Measurements from ENCODE around the gene RTKN. TPM values are rescaled to one million over a fixed set of nuclear protein-coding genes. Genes with fewer than 3 reads are reported as not detected.
"Not testable (repeated sequence)": the region's sequence is repeated elsewhere in the genome, so short reads cannot be mapped to it uniquely, and the experiment has no call there.

The RTKN gene
- total RNA-seq, 1 experiment from 2014 or later: 27.0 TPM

- POLR2A ChIA-PET (ENCODE audit: low non-redundant PET): no interaction called here
Measured at GRCh38 chr2:74486141-74486540, 44.4 kb upstream of the RTKN start.

GRCh38 chr2:74483675-74484164 lies 42.0 kb upstream of the RTKN start:
- DNase-seq (ENCODE audit: low spot score); H3K27me3 ChIP-seq (replicated peaks; ENCODE audit: insufficient read depth, low read depth, low read length, poor library complexity); H3K9me3 ChIP-seq (ENCODE audit: low read depth, low read length, poor library complexity, severe bottlenecking); H3K27ac ChIP-seq (ENCODE audit: low read depth, low read length, poor library complexity, severe bottlenecking); BruUV-seq (replicated peaks); POLR2A ChIA-PET (ENCODE audit: low non-redundant PET): not testable (repeated sequence)
- Histone ChIP-seq H3K36me3 (ENCODE audit: insufficient read depth, low read length, poor library complexity, severe bottlenecking) (peaks cover 12% of the 10 kb centered on the region), H3K4me1 (ENCODE audit: insufficient read depth, low read length, poor library complexity, severe bottlenecking) (peaks cover 18% of the 10 kb centered on the region), H3K4me3 (ENCODE audit: low read depth, low read length, poor library complexity, severe bottlenecking) (peak overlapping the region; percentile 84)
- intact Hi-C loops (cut with micrococcal nuclease; ENCODE audit: unreplicated experiment): loop anchor here (1.0 to 2.0 kb wide), 4 partner anchors 28 to 104 kb away; partner anchors contain the start of genes AUP1, HTRA2 and INO80B
- CTCF ChIA-PET: interaction anchor here (0.5 to 1.2 kb wide), 3 partner anchors 24 to 38 kb away, joined by 3 to 5 read pairs (median 4); partner anchors contain the start of genes INO80B and PCGF1

More at GRCh38 chr2:74486141-74486540, 44.4 kb upstream of the RTKN start:
- Histone ChIP-seq H3K4me1 (ENCODE audit: insufficient read depth, low read length, poor library complexity, severe bottlenecking) (peaks cover 13% of the 10 kb centered on the region), H3K4me3 (ENCODE audit: low read depth, low read length, poor library complexity, severe bottlenecking) (no peak overlapping the region), H3K27me3 (replicated peaks; ENCODE audit: insufficient read depth, low read depth, low read length, poor library complexity) (no peaks in the 10 kb centered on the region), H3K27ac (ENCODE audit: low read depth, low read length, poor library complexity, severe bottlenecking) (no peak overlapping the region), H3K36me3 (ENCODE audit: insufficient read depth, low read length, poor library complexity, severe bottlenecking) (peaks cover 10% of the 10 kb centered on the region), H3K9me3 (ENCODE audit: low read depth, low read length, poor library complexity, severe bottlenecking) (no peaks in the 10 kb centered on the region)
- intact Hi-C loops (cut with micrococcal nuclease; ENCODE audit: unreplicated experiment): no loop called here
- CTCF ChIA-PET: no interaction called here
- BruUV-seq (replicated peaks): no TSS peak
- TF ChIP-seq EZH2 (IDR thresholded peaks at IDR 0.05; ENCODE audit: borderline replicate concordance, low read depth, low read length, poor library complexity, severe bottlenecking) (no peak), CTCF (conservative IDR thresholded peaks at IDR 0.05; ENCODE audit: low read depth, low read length) (no peak)
- DNase-seq (ENCODE audit: low spot score): no peak

- ChIA-PET POLR2A (ENCODE audit: low non-redundant PET) (interaction anchor here (0.5 to 1.0 kb wide), 2 partner anchors 24 to 290 kb away, joined by 3 to 4 read pairs; no protein-coding TSS in a partner anchor), CTCF (interaction anchor here (0.6 to 1.2 kb wide), 7 partner anchors 10 to 305 kb away, joined by 3 to 5 read pairs (median 4); partner anchors contain the start of genes INO80B, MOB1A, MRPL53 and PCGF1)
- Histone ChIP-seq H3K36me3 (ENCODE audit: insufficient read depth, low read length, poor library complexity, severe bottlenecking) (peaks cover 12% of the 10 kb centered on the region), H3K4me3 (ENCODE audit: low read depth, low read length, poor library complexity, severe bottlenecking) (peak within 1 kb of the TSS; percentile 84), H3K27ac (ENCODE audit: low read depth, low read length, poor library complexity, severe bottlenecking) (peak within 1 kb of the TSS; percentile 84), H3K27me3 (replicated peaks; ENCODE audit: insufficient read depth, low read depth, low read length, poor library complexity) (no peaks in the 10 kb centered on the region), H3K9me3 (ENCODE audit: low read depth, low read length, poor library complexity, severe bottlenecking) (no peaks in the 10 kb centered on the region), H3K4me1 (ENCODE audit: insufficient read depth, low read length, poor library complexity, severe bottlenecking) (peaks cover 18% of the 10 kb centered on the region)
- DNase-seq (ENCODE audit: low spot score): peak; percentile 97
- TF ChIP-seq EZH2 (IDR thresholded peaks at IDR 0.05; ENCODE audit: borderline replicate concordance, low read depth, low read length, poor library complexity, severe bottlenecking) (no peak), CTCF (conservative IDR thresholded peaks at IDR 0.05; ENCODE audit: low read depth, low read length) (peak; percentile 97)
- BruUV-seq (replicated peaks): TSS peak; percentile 87
- intact Hi-C loops (cut with micrococcal nuclease; ENCODE audit: unreplicated experiment): loop anchor here (1.0 to 2.0 kb wide), 4 partner anchors 28 to 104 kb away; partner anchors contain the start of genes AUP1, HTRA2 and INO80B
Measured at GRCh38 chr2:74482801-74483674, 41.3 kb upstream of the RTKN start, which contains the start of the genes CCDC142 and TTC31. TSS of gene CCDC142 (minus strand) at chr2:74482998. CDS start at chr2:74482837, 161 bp downstream. TSS of gene TTC31 (plus strand) at chr2:74483081. CDS start at chr2:74483096, 15 bp downstream.

Data from A673 (cell line).